ENCODE results near the gene PPA2. TPM values are rescaled to one million over a fixed set of nuclear protein-coding genes. Genes with fewer than 3 reads are reported as not detected.
"Not testable (repeated sequence)": the region's sequence is repeated elsewhere in the genome, so short reads cannot be mapped to it uniquely, and the experiment has no call there.

PPA2 gene
- total RNA-seq (2014; rRNA removed; shearing (Covaris generic)): 104 and 118 TPM in 2 replicates

GRCh38 chr4:105473324-105474098 lies at the start of gene PPA2:
PPA2 (minus strand) TSS chr4:105474062; CDS start chr4:105474050, 12 bp downstream.
- peak; percentile 93 for DNase-seq (ENCODE audit: low spot score)

DNA sequence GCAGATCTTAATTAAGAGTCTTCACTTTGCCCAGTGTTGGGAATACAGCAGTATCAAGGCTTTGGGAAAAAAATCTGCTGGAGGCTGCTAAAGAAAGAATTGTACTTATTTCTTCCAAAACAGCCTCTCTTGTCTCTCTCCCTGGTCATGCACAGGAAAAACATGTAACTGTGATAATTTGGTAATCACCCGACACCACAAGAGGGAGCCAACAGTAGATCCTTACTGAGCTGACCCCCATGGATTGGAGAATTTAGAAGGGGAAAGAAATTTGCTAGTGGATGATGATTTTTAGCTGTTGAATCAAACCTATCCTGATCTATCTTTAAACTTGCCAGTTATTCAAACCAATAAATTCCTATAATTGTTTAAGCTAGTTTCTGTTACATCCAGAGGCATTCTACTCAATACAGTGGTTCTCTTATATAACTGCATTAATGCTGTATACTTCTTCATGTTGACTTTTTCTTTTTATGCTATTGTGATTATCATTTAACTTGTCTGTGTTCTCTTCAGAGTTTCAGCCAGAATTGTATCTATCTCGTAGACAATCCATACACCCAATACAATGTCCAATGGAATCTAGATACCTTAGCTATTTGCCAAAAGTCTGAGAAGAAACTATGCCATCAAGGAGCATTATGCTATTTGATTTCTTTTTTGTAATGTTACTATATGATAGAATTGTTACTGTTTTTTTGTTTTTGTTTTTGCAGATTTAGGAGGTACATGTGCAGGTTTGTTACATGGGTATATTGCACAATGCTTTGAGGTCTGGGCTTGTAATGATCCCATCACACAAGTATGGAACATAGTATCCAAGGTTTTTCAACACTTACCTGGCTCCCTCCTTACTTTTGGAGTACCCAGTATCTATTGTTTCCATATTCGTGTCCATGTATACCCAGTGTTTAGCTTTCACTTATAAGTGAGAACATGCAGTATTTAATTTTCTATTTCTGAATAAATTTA lies 47.2 kb upstream of the PPA2 start:
- peak; percentile 85 for DNase-seq (ENCODE audit: low spot score)

DNA sequence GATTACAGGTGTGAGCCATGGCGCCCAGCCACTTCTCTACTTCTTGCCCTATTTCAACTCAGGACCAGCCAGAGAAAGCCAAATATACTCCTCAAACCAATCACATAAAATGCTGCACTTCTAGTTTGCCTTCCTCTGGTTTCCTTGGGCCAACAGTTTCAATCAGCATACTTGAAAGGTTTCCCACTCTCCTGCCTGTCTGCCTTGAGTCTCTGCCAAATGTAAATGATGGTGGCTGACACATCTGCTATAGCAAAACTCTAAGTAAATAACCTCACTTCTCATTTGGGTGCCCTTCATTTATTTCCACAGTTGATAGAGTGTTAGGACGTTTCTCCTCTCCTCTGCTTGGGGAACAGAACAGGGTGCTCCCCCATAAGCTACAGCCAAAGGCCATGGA lies 36.4 kb upstream of the PPA2 start:
- DNase-seq (ENCODE audit: low spot score): no peak

DNA sequence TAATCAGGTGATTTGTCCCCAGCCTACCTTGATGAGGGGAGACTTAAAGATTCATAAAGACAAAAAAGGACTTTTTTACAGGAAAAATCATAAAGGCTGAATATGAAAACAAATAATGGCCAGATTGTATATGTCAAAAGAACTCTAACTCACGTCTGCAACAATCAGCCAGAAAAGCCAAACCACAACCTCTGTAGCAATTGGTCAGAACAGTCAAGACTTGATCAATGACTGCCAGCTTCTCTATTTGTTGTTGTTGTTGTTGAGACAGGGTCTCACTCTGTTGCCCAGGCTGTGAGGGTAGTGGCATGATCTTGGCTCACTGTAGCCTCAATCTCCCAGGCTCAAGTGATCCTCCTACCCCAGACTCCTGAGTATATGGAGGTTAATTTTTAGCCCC lies 35.9 kb upstream of the PPA2 start:
- DNase-seq (ENCODE audit: low spot score): no peak

GRCh38 chr4:105509291-105509690 lies 35.4 kb upstream of the PPA2 start:
- no peak for DNase-seq (ENCODE audit: low spot score)

GRCh38 chr4:105504744-105505143 lies 30.9 kb upstream of the PPA2 start:
- no peak for DNase-seq (ENCODE audit: low spot score)

DNA sequence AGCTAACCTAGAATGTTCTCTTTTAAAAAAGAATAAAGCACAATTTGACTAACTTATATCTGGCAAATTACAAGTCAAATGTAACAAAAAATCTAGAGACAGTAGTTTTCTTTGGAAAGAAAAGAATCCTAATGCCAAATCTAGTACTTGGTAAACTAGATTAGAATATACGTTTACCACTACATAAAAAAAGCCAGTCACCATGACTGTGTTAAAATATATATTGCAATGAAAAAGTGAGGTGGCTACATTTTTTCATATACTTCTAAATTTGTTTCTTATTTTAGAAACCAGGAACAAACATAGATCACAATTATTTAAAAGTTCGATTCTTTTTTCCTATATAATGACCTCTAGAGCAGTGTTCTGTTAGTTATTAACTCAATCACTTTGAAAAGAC lies 29.6 kb upstream of the PPA2 start:
- no peak for DNase-seq (ENCODE audit: low spot score)

GRCh38 chr4:105496899-105497298 lies 23.0 kb upstream of the PPA2 start:
- peak; percentile 50 for DNase-seq (ENCODE audit: low spot score)

DNA sequence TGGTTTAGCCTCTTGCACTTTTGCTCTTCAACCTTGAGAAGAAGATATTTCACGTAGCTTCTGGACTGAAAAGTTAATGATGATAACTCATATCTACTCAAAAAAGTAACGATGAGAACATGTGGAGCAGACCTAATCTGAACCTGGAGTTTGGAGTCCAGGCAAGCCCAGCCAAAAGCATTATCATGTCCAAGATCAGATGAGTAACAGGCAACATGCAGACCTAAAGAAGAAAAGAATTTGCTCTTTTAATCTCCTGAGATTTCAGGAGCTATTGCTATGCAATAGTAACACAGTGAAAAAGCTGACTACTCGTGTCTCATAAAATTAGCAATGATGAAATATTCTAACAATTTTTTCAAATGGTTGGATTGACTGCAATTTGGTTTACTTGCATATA lies 21.8 kb upstream of the PPA2 start:
- DNase-seq (ENCODE audit: low spot score): no peak

DNA sequence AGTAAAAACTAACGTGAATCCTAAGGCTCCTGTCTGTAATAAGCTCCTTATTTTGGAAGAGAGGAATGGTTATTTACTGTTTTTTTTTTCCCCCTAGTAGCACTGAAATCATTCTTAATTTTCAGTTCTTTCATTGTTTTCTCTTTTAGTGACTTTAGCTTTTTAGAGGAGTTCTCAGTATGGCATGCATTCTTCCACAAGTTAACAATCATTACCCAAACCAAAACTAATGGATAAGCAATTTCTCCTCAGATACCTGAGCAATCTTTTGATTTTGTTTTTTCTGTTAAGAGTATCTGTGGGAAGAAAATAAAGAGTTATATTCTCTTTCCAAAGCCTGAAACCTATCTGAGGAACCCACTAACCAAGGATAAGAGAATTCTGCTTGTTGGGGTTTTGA lies 16.7 kb upstream of the PPA2 start:
- DNase-seq (ENCODE audit: low spot score): no peak

DNA sequence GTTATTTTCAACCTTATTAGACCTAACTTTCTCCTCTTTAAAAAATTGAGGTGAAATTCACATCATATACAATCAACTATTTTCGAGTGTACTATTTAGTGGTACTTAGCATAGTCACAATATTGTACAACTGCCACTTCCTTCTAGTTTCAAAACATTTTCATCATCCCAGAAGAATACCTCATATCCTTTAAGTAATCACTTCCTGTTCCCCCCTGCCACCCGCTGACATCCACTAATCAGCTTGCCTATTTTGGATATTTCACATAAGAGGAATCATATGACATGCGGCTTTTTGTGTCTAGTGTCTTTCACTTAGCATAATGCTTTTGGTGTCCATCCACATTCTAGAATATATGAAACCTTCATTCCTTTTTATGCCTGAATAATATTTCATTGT lies 10.0 kb upstream of the PPA2 start:
- no peak for DNase-seq (ENCODE audit: low spot score)

GRCh38 chr4:105474099-105474518 lies 247 bp upstream of the PPA2 start:
- DNase-seq (ENCODE audit: low spot score): no peak

GRCh38 chr4:105472871-105473323 lies 965 bp downstream of the PPA2 start:
- no peak for DNase-seq (ENCODE audit: low spot score)

DNA sequence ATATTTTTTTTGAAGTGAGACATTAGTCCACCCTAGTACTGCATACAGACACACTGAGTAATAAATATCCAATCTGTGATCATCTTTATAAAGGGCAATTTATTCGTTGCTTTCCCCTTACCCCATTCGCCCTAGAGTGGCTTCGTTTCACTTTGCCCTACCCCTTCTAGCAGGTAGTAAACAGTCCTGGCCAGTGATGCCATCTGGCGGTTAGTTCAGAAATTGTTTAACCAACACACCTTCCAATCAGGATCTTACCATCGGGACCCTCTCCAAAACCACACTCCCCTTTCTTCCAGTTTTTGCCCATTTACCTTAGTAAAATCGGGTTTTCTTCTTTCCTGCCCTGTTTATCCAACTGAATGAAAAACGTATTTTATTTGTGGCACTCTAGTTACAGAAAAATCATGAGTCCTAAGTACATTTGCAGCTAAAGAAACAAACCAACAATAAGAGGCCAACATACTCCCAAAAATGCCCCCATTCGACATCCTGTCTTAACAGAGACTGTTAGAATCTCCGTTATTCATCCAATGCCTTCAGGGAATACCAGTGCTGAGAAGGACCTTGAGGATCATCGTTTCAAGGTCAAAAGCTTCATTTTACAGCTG lies 2.2 kb downstream of the PPA2 start:
- DNase-seq (ENCODE audit: low spot score): peak; percentile 89

DNA sequence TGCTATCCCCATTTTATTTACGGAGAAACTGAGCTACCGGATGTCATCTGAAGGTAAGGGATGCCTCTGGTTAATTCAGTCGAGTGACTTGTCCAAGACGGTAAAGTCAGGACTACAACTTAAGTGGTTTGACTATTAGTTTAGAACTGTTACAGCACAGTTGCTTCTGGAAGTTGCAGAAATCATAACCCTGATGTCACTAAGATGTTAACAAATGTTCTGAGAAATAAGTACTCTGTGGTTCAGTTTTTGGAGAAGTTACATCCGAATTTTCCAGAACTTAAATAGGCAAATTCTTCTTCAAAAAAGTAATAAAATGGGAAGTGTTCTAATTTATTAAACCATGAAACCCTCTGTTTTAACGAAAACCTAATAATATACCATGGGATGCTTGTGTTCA lies 3.1 kb downstream of the PPA2 start:
- no peak for DNase-seq (ENCODE audit: low spot score)

DNA sequence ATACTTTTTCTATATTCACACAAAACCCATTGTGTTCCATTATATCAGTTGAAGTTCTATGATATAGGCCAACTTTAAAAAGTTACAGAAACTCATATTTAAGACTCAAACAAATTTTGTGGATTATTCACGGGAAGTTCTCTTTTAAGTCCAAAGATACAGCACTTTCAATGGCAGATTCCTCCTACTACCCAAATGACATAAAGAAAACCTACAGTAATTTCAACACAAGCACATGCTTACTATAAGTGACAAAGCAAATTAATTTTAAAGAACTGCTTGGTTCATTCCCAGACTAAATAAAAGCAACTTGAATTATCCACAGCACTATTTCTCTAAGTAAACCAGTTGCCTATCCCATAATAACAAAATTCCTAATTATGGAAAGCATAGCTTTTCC lies 4.1 kb downstream of the PPA2 start:
- no peak for DNase-seq (ENCODE audit: low spot score)

- DNase-seq (ENCODE audit: low spot score): no peak
These were observed 7.3 kb downstream of the PPA2 start for GRCh38 chr4:105466580-105466979.

GRCh38 chr4:105464563-105464962 lies 9.3 kb downstream of the PPA2 start:
- not testable (repeated sequence) for DNase-seq (ENCODE audit: low spot score)

GRCh38 chr4:105462576-105462975 lies 11.3 kb downstream of the PPA2 start:
- DNase-seq (ENCODE audit: low spot score): no peak

- no peak for DNase-seq (ENCODE audit: low spot score)
These were observed 12.1 kb downstream of the PPA2 start for GRCh38 chr4:105461621-105462382.

- DNase-seq (ENCODE audit: low spot score): no peak
These were observed 12.6 kb downstream of the PPA2 start for GRCh38 chr4:105461221-105461620.
